CD4-positive, alpha-beta T cell (primary cell): ENCODE measurements around the gene ANKRD39. TPM values are rescaled to one million over a fixed set of nuclear protein-coding genes. Genes with fewer than 3 reads are reported as not detected.

Experiments used
- ATAC-seq: fragments of 200-7000 bp; cut with Tn5 transposase; one replicate; pipeline ENCODE4 v1.10.0; 2022; ENCODE audit warnings: mild to moderate bottlenecking; ENCODE audit not compliant: poor library complexity
- CTCF ChIA-PET: fragments of 350-600 bp; sonication (Branson Sonifier 250); formaldehyde crosslinking; loops from one replicate; lab custom pipeline; 2021; ENCODE audit warnings: antibody characterized with exemption, inconsistent platforms; lab: Charles Lee
- POLR2A ChIA-PET: fragments of 350-600 bp; sonication (Branson Sonifier 250); formaldehyde crosslinking; loops from one replicate; lab custom pipeline; 2021; ENCODE audit warnings: antibody characterized with exemption, inconsistent platforms; lab: Charles Lee
- DNase-seq, 14 experiments: peaks; one replicate each; pipeline ENCODE4 v3.0.0-alpha.2; 2013 to 2020; ENCODE audit warnings: mixed read lengths in 2 of 14
- H3K27ac ChIP-seq, 2 donors: one replicate each; pipeline versions ENCODE4 v1.5.1 to v1.7.0; 2013; ENCODE audit warnings: low read length in 2 of 2, low read depth in 1 of 2, mild to moderate bottlenecking in 1 of 2
- H3K27me3 ChIP-seq, 2 experiments: 1 replicate in 1 of 2; 2 replicates in 1 of 2; pipeline versions ENCODE4 v1.6.1 to v1.7.0; 2013; ENCODE audit warnings: low read length in 2 of 2, control low read depth in 1 of 2, mild to moderate bottlenecking in 1 of 2, moderate library complexity in 1 of 2; ENCODE audit not compliant: insufficient read depth in 2 of 2, control insufficient read depth in 1 of 2
- H3K36me3 ChIP-seq: one replicate; pipeline ENCODE4 v1.6.1; 2013; ENCODE audit warnings: low read length, control low read depth; ENCODE audit not compliant: insufficient read depth
- H3K4me1 ChIP-seq: one replicate; pipeline ENCODE4 v1.6.1; 2013; ENCODE audit warnings: low read length, control low read depth; ENCODE audit not compliant: insufficient read depth
- H3K4me3 ChIP-seq: one replicate; pipeline ENCODE4 v1.5.1; 2013; ENCODE audit warnings: mild to moderate bottlenecking, low read length, moderate library complexity
- H3K9me3 ChIP-seq, 2 experiments: 1 replicate in 1 of 2; 2 replicates in 1 of 2; pipeline versions ENCODE4 v1.6.1 to v1.7.0; 2013; ENCODE audit warnings: low read length in 2 of 2, mild to moderate bottlenecking in 2 of 2, control low read depth in 1 of 2, moderate library complexity in 1 of 2; ENCODE audit not compliant: control insufficient read depth in 1 of 2, insufficient read depth in 1 of 2
- H3K27ac Mint-ChIP-seq: one replicate; pipeline ENCODE4 v1.8.0; 2020; ENCODE audit warnings: mixed read lengths
- H3K27me3 Mint-ChIP-seq: one replicate; pipeline ENCODE4 v1.8.0; 2021; ENCODE audit warnings: mixed read lengths
- H3K36me3 Mint-ChIP-seq: one replicate; pipeline ENCODE4 v1.8.0; 2021; ENCODE audit warnings: low read depth, mixed read lengths
- H3K4me1 Mint-ChIP-seq: one replicate; pipeline ENCODE4 v1.8.0; 2021; ENCODE audit warnings: low read depth, mixed read lengths
- H3K4me3 Mint-ChIP-seq: one replicate; pipeline ENCODE4 v1.8.0; 2020; ENCODE audit warnings: mild to moderate bottlenecking, mixed read lengths
- H3K9me3 Mint-ChIP-seq: one replicate; pipeline ENCODE4 v1.8.0; 2020; ENCODE audit warnings: mixed read lengths
- intact Hi-C, 2 experiments: fragments of 100-400 bp; cut with DNase I in 1 of 2; cut with micrococcal nuclease in 1 of 2; formaldehyde crosslinking; loops; one replicate each; pipeline versions ENCODE4 v1.15.1 to v1.9.0; 2023 to 2025; cut with DNase I, micrococcal nuclease
- total RNA-seq, 174 experiments: library from RNA in 2 of 174; stranded (reverse) in 2 of 174; gene quantifications; one replicate each; pipeline ENCODE4 v1.2.3 and lab custom pipeline; 2021 to 2026
- TF ChIP-seq, protein P1 (sequence below): fragments of 200-600 bp; IDR thresholded peaks from one replicate; pipeline ENCODE4 v1.8.0; 2022; ENCODE audit warnings: antibody characterized with exemption, mild to moderate bottlenecking

The ANKRD39 gene
- total RNA-seq, 2 experiments from 2014 or later, result 17.2 to 18.3 TPM

DNA sequence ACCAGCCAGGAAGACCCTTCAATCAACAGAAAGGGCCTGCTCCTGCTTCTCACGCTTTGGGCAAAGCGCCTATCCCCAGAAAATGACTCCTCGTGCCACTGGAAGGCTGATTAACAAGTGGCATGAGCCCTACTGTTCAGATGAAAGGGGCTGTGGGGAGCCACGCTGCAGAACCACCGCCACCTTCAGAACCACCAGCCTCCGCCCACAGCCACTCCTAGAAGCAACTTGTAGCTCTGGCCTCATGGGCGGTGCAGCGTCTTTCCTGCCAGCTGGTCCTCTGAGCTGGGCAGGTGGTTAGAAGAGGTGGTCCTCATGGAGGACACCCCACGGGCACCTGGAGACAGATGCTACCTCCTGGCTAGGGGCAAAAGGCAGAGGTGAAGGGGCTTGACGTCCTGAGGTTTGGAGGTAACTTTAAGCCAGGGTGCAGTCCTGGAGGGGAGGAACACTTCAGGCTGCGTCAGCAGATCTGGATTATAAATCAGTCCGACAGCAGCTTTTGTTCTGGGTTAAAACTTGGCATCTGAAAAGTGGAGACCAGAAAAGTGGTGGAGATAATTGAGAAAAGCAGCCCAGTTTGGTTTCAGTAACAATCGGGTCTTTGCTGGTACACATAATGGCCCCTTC is 12.9 kb upstream of the ANKRD39 start:
- H3K27ac Mint-ChIP-seq, result peak overlapping the region; percentile 97

DNA sequence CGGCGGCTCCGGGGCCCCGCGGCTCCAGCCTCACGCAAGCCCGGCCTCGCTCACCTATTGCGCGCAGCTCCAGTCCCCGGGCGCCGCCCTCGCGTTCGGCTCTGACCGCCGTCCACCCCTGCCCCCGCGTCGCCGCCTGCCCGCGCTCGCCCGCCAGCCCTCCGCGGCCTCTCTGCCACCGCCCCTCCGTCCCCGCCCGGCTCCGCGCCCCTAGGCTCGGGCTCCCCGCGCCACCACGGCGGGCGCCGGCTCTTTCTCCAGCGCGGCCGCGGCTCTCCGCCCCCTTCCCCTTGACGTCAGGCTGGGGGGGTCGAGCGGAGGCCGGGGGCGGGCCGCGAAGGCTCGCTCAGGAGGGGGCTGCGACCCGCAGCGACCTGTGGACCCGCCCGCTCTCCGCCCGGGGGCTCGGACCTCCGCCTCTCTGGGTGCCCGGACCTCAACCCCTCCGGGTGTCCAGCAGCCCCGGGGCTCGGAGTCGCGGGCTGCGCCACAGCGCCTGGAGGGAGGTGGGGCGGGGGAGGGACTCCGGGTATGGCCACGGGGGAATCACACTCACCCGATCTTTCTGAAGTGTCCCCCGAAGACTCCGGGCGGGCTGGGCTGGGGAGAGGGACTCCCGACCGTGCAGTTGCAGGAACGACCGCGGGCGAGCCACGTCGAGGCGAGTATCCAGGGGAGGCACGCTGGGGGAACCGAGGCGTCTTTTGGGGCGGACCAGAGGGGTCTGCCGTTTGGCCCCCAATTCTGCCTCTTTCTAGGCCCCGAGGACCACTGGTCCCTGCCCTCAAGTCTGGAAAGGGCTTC is 12.2 kb upstream of the ANKRD39 start, which contains the start of gene SEMA4C:
Gene SEMA4C, minus strand, starts transcription at position 259 of the 804 bp plus-strand sequence. CDS start 2,194 bp downstream, outside the sequence.
- peaks cover 65% of the 10 kb centered on the region for H3K4me1 ChIP-seq
- ATAC-seq (peak; percentile 48), DNase-seq (peak; percentile 43 to 83 (median 63))
- peak within 1 kb of the TSS; percentile 80 for H3K4me3 ChIP-seq
- H3K9me3 ChIP-seq, result no peaks in the 10 kb centered on the region
- TF ChIP-seq, protein P1, sequence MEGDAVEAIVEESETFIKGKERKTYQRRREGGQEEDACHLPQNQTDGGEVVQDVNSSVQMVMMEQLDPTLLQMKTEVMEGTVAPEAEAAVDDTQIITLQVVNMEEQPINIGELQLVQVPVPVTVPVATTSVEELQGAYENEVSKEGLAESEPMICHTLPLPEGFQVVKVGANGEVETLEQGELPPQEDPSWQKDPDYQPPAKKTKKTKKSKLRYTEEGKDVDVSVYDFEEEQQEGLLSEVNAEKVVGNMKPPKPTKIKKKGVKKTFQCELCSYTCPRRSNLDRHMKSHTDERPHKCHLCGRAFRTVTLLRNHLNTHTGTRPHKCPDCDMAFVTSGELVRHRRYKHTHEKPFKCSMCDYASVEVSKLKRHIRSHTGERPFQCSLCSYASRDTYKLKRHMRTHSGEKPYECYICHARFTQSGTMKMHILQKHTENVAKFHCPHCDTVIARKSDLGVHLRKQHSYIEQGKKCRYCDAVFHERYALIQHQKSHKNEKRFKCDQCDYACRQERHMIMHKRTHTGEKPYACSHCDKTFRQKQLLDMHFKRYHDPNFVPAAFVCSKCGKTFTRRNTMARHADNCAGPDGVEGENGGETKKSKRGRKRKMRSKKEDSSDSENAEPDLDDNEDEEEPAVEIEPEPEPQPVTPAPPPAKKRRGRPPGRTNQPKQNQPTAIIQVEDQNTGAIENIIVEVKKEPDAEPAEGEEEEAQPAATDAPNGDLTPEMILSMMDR, result no peak
- peaks cover 25% of the 10 kb centered on the region for H3K36me3 ChIP-seq
- Mint-ChIP-seq H3K27me3 (no peaks in the 10 kb centered on the region), H3K4me3 (peak within 1 kb of the TSS; percentile 97), H3K4me1 (peaks cover 61% of the 10 kb centered on the region), H3K27ac (peak within 1 kb of the TSS; percentile 97), H3K36me3 (peaks cover 36% of the 10 kb centered on the region), H3K9me3 (no peaks in the 10 kb centered on the region)
- intact Hi-C loops, result loop anchor here (2.0 to 5.0 kb wide), 2 partner anchors 79 to 92 kb away; no protein-coding TSS in a partner anchor
- ChIA-PET CTCF (interaction anchor here (1.0 to 3.9 kb wide), 6 partner anchors 9 to 242 kb away, joined by 4 to 47 read pairs (median 4); partner anchors contain the start of gene ANKRD39), POLR2A (interaction anchor here (0.7 to 3.4 kb wide), 17 partner anchors 10 to 93 kb away, joined by 3 to 44 read pairs (median 8); partner anchors contain the start of genes ANKRD39 and CNNM3)
- peak within 1 kb of the TSS; percentile 67 to 69 for H3K27ac ChIP-seq
- H3K27me3 ChIP-seq, result no peaks in the 10 kb centered on the region

More for the DNA sequence above, 12.9 kb upstream of the ANKRD39 start:
- H3K4me3 ChIP-seq, result peak overlapping the region; percentile 60
- peaks cover 30% of the 10 kb centered on the region for H3K36me3 Mint-ChIP-seq
- peak overlapping the region; percentile 97 for H3K4me3 Mint-ChIP-seq
- peaks cover 63% of the 10 kb centered on the region for H3K4me1 Mint-ChIP-seq
- H3K27me3 ChIP-seq, result no peaks in the 10 kb centered on the region
- ChIA-PET POLR2A (interaction anchor here (0.7 to 1.9 kb wide), 17 partner anchors 9 to 92 kb away, joined by 3 to 24 read pairs (median 4); partner anchors contain the start of genes ANKRD39 and CNNM3), CTCF (interaction anchor here (1.0 to 1.6 kb wide), 5 partner anchors 10 to 242 kb away, joined by 3 to 17 read pairs (median 4); partner anchors contain the start of genes ANKRD39 and CNNM3)
- H3K4me1 ChIP-seq, result peaks cover 60% of the 10 kb centered on the region
- peaks cover 18% of the 10 kb centered on the region for H3K36me3 ChIP-seq
- DNase-seq (peak; percentile 44 to 88 (median 64)), ATAC-seq (peak; percentile 69)
- no peaks in the 10 kb centered on the region for H3K9me3 Mint-ChIP-seq
- intact Hi-C loops, result loop anchor here in 1 of 2 experiments (1.0 to 5.0 kb wide), 2 partner anchors 43 to 92 kb away; no protein-coding TSS in a partner anchor
- H3K27ac ChIP-seq, result peak overlapping the region; percentile 66 to 67
- TF ChIP-seq, protein P1, result no peak
- no peaks in the 10 kb centered on the region for H3K27me3 Mint-ChIP-seq
- no peaks in the 10 kb centered on the region for H3K9me3 ChIP-seq

DNA sequence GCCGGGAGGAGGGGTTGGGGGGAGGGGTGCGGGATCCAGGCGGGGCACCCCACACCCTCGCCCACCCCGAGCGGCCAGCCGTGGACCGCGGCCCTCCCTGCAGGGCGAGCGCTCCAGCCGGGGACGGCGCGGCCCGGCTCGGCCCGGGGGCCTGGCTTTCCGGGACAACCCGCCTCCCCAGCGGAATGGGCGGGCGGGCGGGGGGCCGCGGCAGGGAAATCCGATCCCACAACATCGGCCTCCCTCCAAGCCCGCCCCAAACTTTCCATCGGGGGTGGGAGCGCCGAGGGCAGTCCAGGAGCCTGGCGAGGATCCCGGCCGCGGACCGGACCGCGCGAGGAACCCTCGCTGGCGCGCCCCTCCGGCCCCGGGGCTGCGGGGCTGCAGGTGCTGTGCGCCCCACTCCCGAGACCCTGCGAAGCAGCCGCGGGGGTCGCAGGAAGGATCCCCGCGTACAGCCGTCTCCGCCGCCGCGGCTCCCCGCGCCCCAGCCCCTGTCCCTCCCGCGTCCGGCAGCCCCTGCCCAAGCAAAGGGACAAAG is 11.5 kb upstream of the ANKRD39 start:
- CTCF ChIA-PET, result interaction anchor here (1.6 to 3.9 kb wide), 4 partner anchors 11 to 243 kb away, joined by 4 to 47 read pairs (median 6); partner anchors contain the start of gene ANKRD39
- H3K4me1 Mint-ChIP-seq, result peaks cover 54% of the 10 kb centered on the region
- intact Hi-C loops, result loop anchor here in 1 of 2 experiments (2.0 kb wide), 1 partner anchor 79 kb away; no protein-coding TSS in a partner anchor

More for the DNA sequence above, 11.5 kb upstream of the ANKRD39 start:
- Histone ChIP-seq H3K4me3 (peak overlapping the region; percentile 80), H3K36me3 (peaks cover 32% of the 10 kb centered on the region), H3K9me3 (no peaks in the 10 kb centered on the region), H3K4me1 (peaks cover 61% of the 10 kb centered on the region), H3K27me3 (no peaks in the 10 kb centered on the region), H3K27ac (peak overlapping the region in 1 of 2 donors; percentile 69)
- no peak overlapping the region for H3K27ac Mint-ChIP-seq
- no peaks in the 10 kb centered on the region for H3K9me3 Mint-ChIP-seq
- DNase-seq (no peak), ATAC-seq (no peak)
- no peak overlapping the region for H3K4me3 Mint-ChIP-seq
- POLR2A ChIA-PET, result interaction anchor here (0.9 to 3.4 kb wide), 13 partner anchors 9 to 244 kb away, joined by 3 to 44 read pairs (median 5); partner anchors contain the start of genes ANKRD36, ANKRD39 and CNNM3
- TF ChIP-seq, protein P1, result no peak
- peaks cover 41% of the 10 kb centered on the region for H3K36me3 Mint-ChIP-seq
- no peaks in the 10 kb centered on the region for H3K27me3 Mint-ChIP-seq
